ENCODE data around the gene GDPGP1. TPM values are rescaled to one million over a fixed set of nuclear protein-coding genes. Genes with fewer than 3 reads are reported as not detected.
A peak's percentile ranks its signal among the peaks of the same experiment; 100 is the strongest.

GDPGP1 gene
- polyA plus RNA-seq, 3 donors from 2014 or later = 0.82 to 5.9 (median 1.4) TPM

- no peak overlapping the region for H3K27ac Mint-ChIP-seq
- no peak overlapping the region for H3K4me3 Mint-ChIP-seq
- H3K9me3 Mint-ChIP-seq = no peaks in the 10 kb centered on the region
- peaks cover 2 to 27% (median 3%) of the 10 kb centered on the region in 3 donors for H3K36me3 Mint-ChIP-seq
- no peak for DNase-seq
- peaks cover 12% of the 10 kb centered on the region in 2 donors for H3K4me1 Mint-ChIP-seq
- peaks cover 1 to 9% (median 6%) of the 10 kb centered on the region in 3 donors for H3K27me3 Mint-ChIP-seq (ENCODE audit: low read depth in 3 of 3)
Measured at GRCh38 chr15:90225047-90225446, 9.0 kb upstream of the GDPGP1 start.

GRCh38 chr15:90225504-90226234 is 8.3 kb upstream of the GDPGP1 start:
- H3K4me3 Mint-ChIP-seq = no peak overlapping the region
- H3K27ac Mint-ChIP-seq = no peak overlapping the region

GRCh38 chr15:90227336-90227735 is 6.7 kb upstream of the GDPGP1 start:
- H3K36me3 Mint-ChIP-seq = peaks cover 7 to 37% (median 10%) of the 10 kb centered on the region in 3 donors
- H3K9me3 Mint-ChIP-seq = no peaks in the 10 kb centered on the region
- H3K4me3 Mint-ChIP-seq = no peak overlapping the region
- DNase-seq = no peak
- peaks cover 34% of the 10 kb centered on the region in 2 donors for H3K4me1 Mint-ChIP-seq
- H3K27me3 Mint-ChIP-seq (ENCODE audit: low read depth in 3 of 3) = peaks cover 14 to 21% (median 16%) of the 10 kb centered on the region in 3 donors
- H3K27ac Mint-ChIP-seq = peak overlapping the region in 2 of 6 donors; percentile 7 to 28

More at GRCh38 chr15:90225504-90226234, 8.3 kb upstream of the GDPGP1 start:
- DNase-seq = no peak
- Mint-ChIP-seq H3K27me3 (ENCODE audit: low read depth in 3 of 3) (peaks cover 3 to 11% (median 6%) of the 10 kb centered on the region in 3 donors), H3K4me1 (peaks cover 18% of the 10 kb centered on the region in 2 donors), H3K9me3 (no peaks in the 10 kb centered on the region), H3K36me3 (peaks cover 3 to 28% (median 3%) of the 10 kb centered on the region in 3 donors)

GRCh38 chr15:90227816-90228772 is 5.9 kb upstream of the GDPGP1 start:
- DNase-seq = no peak
- H3K36me3 Mint-ChIP-seq = peaks cover 7 to 37% (median 10%) of the 10 kb centered on the region in 3 donors
- no peaks in the 10 kb centered on the region for H3K9me3 Mint-ChIP-seq
- peaks cover 19 to 25% (median 20%) of the 10 kb centered on the region in 3 donors for H3K27me3 Mint-ChIP-seq (ENCODE audit: low read depth in 3 of 3)
- peak overlapping the region in 3 of 6 donors; percentile 36 to 76 (median 40) for H3K27ac Mint-ChIP-seq
- peaks cover 42% of the 10 kb centered on the region in 2 donors for H3K4me1 Mint-ChIP-seq
- H3K4me3 Mint-ChIP-seq = no peak overlapping the region

GRCh38 chr15:90228960-90229359 is 5.0 kb upstream of the GDPGP1 start:
- no peak for DNase-seq
- Mint-ChIP-seq H3K9me3 (no peaks in the 10 kb centered on the region), H3K27me3 (ENCODE audit: low read depth in 3 of 3) (peaks cover 19 to 27% (median 24%) of the 10 kb centered on the region in 3 donors), H3K36me3 (peaks cover 7 to 33% (median 10%) of the 10 kb centered on the region in 3 donors), H3K27ac (peak overlapping the region; percentile 99 to 100 (median 99)), H3K4me3 (no peak overlapping the region), H3K4me1 (peaks cover 43% of the 10 kb centered on the region in 2 donors)

GRCh38 chr15:90230071-90230494 is 3.9 kb upstream of the GDPGP1 start:
- H3K9me3 Mint-ChIP-seq = no peaks in the 10 kb centered on the region
- peak overlapping the region; percentile 24 to 95 (median 87) for H3K4me3 Mint-ChIP-seq
- H3K27me3 Mint-ChIP-seq (ENCODE audit: low read depth in 3 of 3) = peaks cover 19 to 27% (median 24%) of the 10 kb centered on the region in 3 donors
- peak overlapping the region; percentile 99 to 100 (median 99) for H3K27ac Mint-ChIP-seq
- H3K36me3 Mint-ChIP-seq = peaks cover 7 to 27% (median 10%) of the 10 kb centered on the region in 3 donors
- DNase-seq = no peak
- peaks cover 51 to 53% of the 10 kb centered on the region in 2 donors for H3K4me1 Mint-ChIP-seq

- peaks cover 19 to 27% (median 24%) of the 10 kb centered on the region in 3 donors for H3K27me3 Mint-ChIP-seq (ENCODE audit: low read depth in 3 of 3)
- no peak for DNase-seq
- H3K4me3 Mint-ChIP-seq = peak overlapping the region; percentile 86 to 95 (median 89)
- peak overlapping the region; percentile 99 to 100 (median 99) for H3K27ac Mint-ChIP-seq
- no peaks in the 10 kb centered on the region for H3K9me3 Mint-ChIP-seq
- peaks cover 7 to 27% (median 10%) of the 10 kb centered on the region in 3 donors for H3K36me3 Mint-ChIP-seq
- H3K4me1 Mint-ChIP-seq = peaks cover 53 to 55% of the 10 kb centered on the region in 2 donors
Measured at GRCh38 chr15:90230610-90231009, 3.4 kb upstream of the GDPGP1 start.

GRCh38 chr15:90231028-90232017 is 2.7 kb upstream of the GDPGP1 start:
- Mint-ChIP-seq H3K27ac (peak overlapping the region; percentile 99 to 100 (median 99)), H3K27me3 (ENCODE audit: low read depth in 3 of 3) (peaks cover 19 to 27% (median 24%) of the 10 kb centered on the region in 3 donors), H3K36me3 (peaks cover 4 to 26% (median 10%) of the 10 kb centered on the region in 3 donors), H3K4me3 (peak overlapping the region; percentile 86 to 95 (median 89)), H3K4me1 (peaks cover 55 to 60% of the 10 kb centered on the region in 2 donors), H3K9me3 (no peaks in the 10 kb centered on the region)
- DNase-seq = peak; percentile 90 to 92 (median 91)

GRCh38 chr15:90232196-90232595 is 1.8 kb upstream of the GDPGP1 start:
- peaks cover 55 to 60% of the 10 kb centered on the region in 2 donors for H3K4me1 Mint-ChIP-seq

GRCh38 chr15:90232941-90233386 is 1.0 kb upstream of the GDPGP1 start:
- peaks cover 55 to 60% of the 10 kb centered on the region in 2 donors for H3K4me1 Mint-ChIP-seq
- H3K36me3 Mint-ChIP-seq = peaks cover 4 to 27% (median 10%) of the 10 kb centered on the region in 3 donors
- H3K27me3 Mint-ChIP-seq (ENCODE audit: low read depth in 3 of 3) = peaks cover 19 to 25% (median 24%) of the 10 kb centered on the region in 3 donors
- peak in 1 of 3 donors; percentile 21 for DNase-seq
- no peaks in the 10 kb centered on the region for H3K9me3 Mint-ChIP-seq
- H3K27ac Mint-ChIP-seq = peak overlapping the region; percentile 99 to 100 (median 99)
- peak overlapping the region; percentile 86 to 95 (median 89) for H3K4me3 Mint-ChIP-seq

More at GRCh38 chr15:90232196-90232595, 1.8 kb upstream of the GDPGP1 start:
- peaks cover 19 to 27% (median 24%) of the 10 kb centered on the region in 3 donors for H3K27me3 Mint-ChIP-seq (ENCODE audit: low read depth in 3 of 3)
- peak overlapping the region; percentile 99 to 100 (median 99) for H3K27ac Mint-ChIP-seq
- H3K9me3 Mint-ChIP-seq = no peaks in the 10 kb centered on the region
- no peak for DNase-seq
- H3K4me3 Mint-ChIP-seq = peak overlapping the region; percentile 86 to 95 (median 89)
- H3K36me3 Mint-ChIP-seq = peaks cover 4 to 27% (median 10%) of the 10 kb centered on the region in 3 donors

GRCh38 chr15:90233387-90234095 is 468 bp upstream of the GDPGP1 start, which contains the start of gene CIB1:
Gene CIB1 (minus strand): TSS chr15:90233941. CDS start chr15:90233885, 56 bp downstream.
- H3K27me3 Mint-ChIP-seq (ENCODE audit: low read depth in 3 of 3) = peaks cover 19 to 24% (median 23%) of the 10 kb centered on the region in 3 donors
- H3K36me3 Mint-ChIP-seq = peaks cover 8 to 32% (median 16%) of the 10 kb centered on the region in 3 donors
- no peaks in the 10 kb centered on the region for H3K9me3 Mint-ChIP-seq
- peak within 1 kb of the TSS; percentile 99 to 100 (median 99) for H3K27ac Mint-ChIP-seq
- peak within 1 kb of the TSS; percentile 87 to 96 (median 89) for H3K4me3 Mint-ChIP-seq
- DNase-seq = peak; percentile 96 to 97 (median 97)
- H3K4me1 Mint-ChIP-seq = peaks cover 60% of the 10 kb centered on the region in 2 donors

Measured in immature natural killer cell (primary cell).